ENCODE measurements around the gene HLA-DRB1.
"Not testable (repeated sequence)": the region's sequence is repeated elsewhere in the genome, so short reads cannot be mapped to it uniquely, and the experiment has no call there.

Gene HLA-DRB1

GRCh38 chr6:32589596-32590449 lies at the start of gene HLA-DRB1:
Gene HLA-DRB1 (minus strand): TSS chr6:32589848. CDS start chr6:32589742, 106 bp downstream.
- Mint-ChIP-seq H3K36me3 (peaks cover 30% of the 10 kb centered on the region), H3K27ac (peak within 1 kb of the TSS; percentile 99), H3K9me3 (no peaks in the 10 kb centered on the region), H3K4me1 (peaks cover 30% of the 10 kb centered on the region), H3K4me3 (peak within 1 kb of the TSS; percentile 91), H3K27me3 (no peaks in the 10 kb centered on the region)
- peak; percentile 66 to 73 for DNase-seq (ENCODE audit: low spot score in 2 of 2)
- ATAC-seq (ENCODE audit: low read depth): peak; percentile 86

GRCh38 chr6:32638532-32639219 lies 49.0 kb upstream of the HLA-DRB1 start:
- DNase-seq (ENCODE audit: low spot score in 2 of 2) (no peak), ATAC-seq (ENCODE audit: low read depth) (peak; percentile 33)
- peak overlapping the region; percentile 99 for H3K27ac Mint-ChIP-seq
- H3K9me3 Mint-ChIP-seq: no peaks in the 10 kb centered on the region
- peaks cover 61% of the 10 kb centered on the region for H3K36me3 Mint-ChIP-seq
- no peaks in the 10 kb centered on the region for H3K27me3 Mint-ChIP-seq
- H3K4me3 Mint-ChIP-seq: peak overlapping the region; percentile 92
- peaks cover 74% of the 10 kb centered on the region for H3K4me1 Mint-ChIP-seq

GRCh38 chr6:32637883-32638282 lies 48.2 kb upstream of the HLA-DRB1 start:
- peak in 1 of 2 donors; percentile 56 for DNase-seq (ENCODE audit: low spot score in 2 of 2)
- Mint-ChIP-seq H3K27me3 (no peaks in the 10 kb centered on the region), H3K4me1 (peaks cover 70% of the 10 kb centered on the region), H3K36me3 (peaks cover 55% of the 10 kb centered on the region), H3K9me3 (no peaks in the 10 kb centered on the region), H3K4me3 (peak overlapping the region; percentile 92), H3K27ac (peak overlapping the region; percentile 99)
- ATAC-seq (ENCODE audit: low read depth): peak; percentile 13

GRCh38 chr6:32637219-32637880 lies 47.7 kb upstream of the HLA-DRB1 start, which contains the start of gene HLA-DQA1:
Gene HLA-DQA1 (plus strand): TSS chr6:32637406. CDS start chr6:32637459, 53 bp downstream.
- Mint-ChIP-seq H3K9me3 (no peaks in the 10 kb centered on the region), H3K4me1 (peaks cover 70% of the 10 kb centered on the region), H3K4me3 (peak within 1 kb of the TSS; percentile 92), H3K36me3 (peaks cover 53% of the 10 kb centered on the region), H3K27ac (peak within 1 kb of the TSS; percentile 99), H3K27me3 (no peaks in the 10 kb centered on the region)
- ATAC-seq (ENCODE audit: low read depth): peak; percentile 74
- peak; percentile 75 to 87 for DNase-seq (ENCODE audit: low spot score in 2 of 2)

- no peak for DNase-seq (ENCODE audit: low spot score in 2 of 2)
- H3K27ac Mint-ChIP-seq: peak overlapping the region; percentile 99
- H3K9me3 Mint-ChIP-seq: no peaks in the 10 kb centered on the region
Measured at GRCh38 chr6:32635526-32636123, 46.0 kb upstream of the HLA-DRB1 start.

GRCh38 chr6:32629793-32630192 lies 40.1 kb upstream of the HLA-DRB1 start:
- not testable (repeated sequence) for DNase-seq (ENCODE audit: low spot score in 2 of 2); H3K9me3 Mint-ChIP-seq; ATAC-seq (ENCODE audit: low read depth); H3K27me3 Mint-ChIP-seq
- Mint-ChIP-seq H3K4me1 (peaks cover 61% of the 10 kb centered on the region), H3K36me3 (peaks cover 23% of the 10 kb centered on the region), H3K4me3 (peak overlapping the region; percentile 53), H3K27ac (peak overlapping the region; percentile 99)

More at GRCh38 chr6:32635526-32636123, 46.0 kb upstream of the HLA-DRB1 start:
- Mint-ChIP-seq H3K4me1 (peaks cover 59% of the 10 kb centered on the region), H3K36me3 (peaks cover 41% of the 10 kb centered on the region), H3K4me3 (peak overlapping the region; percentile 55), H3K27me3 (no peaks in the 10 kb centered on the region)
- ATAC-seq (ENCODE audit: low read depth): no peak

- Mint-ChIP-seq H3K27me3 (no peaks in the 10 kb centered on the region), H3K4me1 (peaks cover 58% of the 10 kb centered on the region), H3K4me3 (peak overlapping the region; percentile 89), H3K36me3 (peaks cover 16% of the 10 kb centered on the region), H3K27ac (peak overlapping the region; percentile 99), H3K9me3 (no peaks in the 10 kb centered on the region)
- peak; percentile 68 to 75 for DNase-seq (ENCODE audit: low spot score in 2 of 2)
- ATAC-seq (ENCODE audit: low read depth): peak; percentile 59
Measured at GRCh38 chr6:32627831-32628230, 38.2 kb upstream of the HLA-DRB1 start.

GRCh38 chr6:32627249-32627648 lies 37.6 kb upstream of the HLA-DRB1 start:
- H3K27ac Mint-ChIP-seq: peak overlapping the region; percentile 99
- H3K4me3 Mint-ChIP-seq: peak overlapping the region; percentile 89
- H3K36me3 Mint-ChIP-seq: peaks cover 13% of the 10 kb centered on the region
- no peaks in the 10 kb centered on the region for H3K9me3 Mint-ChIP-seq
- ATAC-seq (ENCODE audit: low read depth): no peak
- no peak for DNase-seq (ENCODE audit: low spot score in 2 of 2)
- no peaks in the 10 kb centered on the region for H3K27me3 Mint-ChIP-seq
- H3K4me1 Mint-ChIP-seq: peaks cover 58% of the 10 kb centered on the region

GRCh38 chr6:32625137-32625536 lies 35.5 kb upstream of the HLA-DRB1 start:
- no peak for DNase-seq (ENCODE audit: low spot score in 2 of 2)
- Mint-ChIP-seq H3K27ac (peak overlapping the region; percentile 99), H3K36me3 (peaks cover 8% of the 10 kb centered on the region), H3K4me3 (peak overlapping the region; percentile 79), H3K4me1 (peaks cover 60% of the 10 kb centered on the region), H3K27me3 (no peaks in the 10 kb centered on the region), H3K9me3 (no peaks in the 10 kb centered on the region)
- no peak for ATAC-seq (ENCODE audit: low read depth)

GRCh38 chr6:32624565-32624964 lies 34.9 kb upstream of the HLA-DRB1 start:
- H3K27me3 Mint-ChIP-seq: no peaks in the 10 kb centered on the region
- H3K9me3 Mint-ChIP-seq: no peaks in the 10 kb centered on the region
- peak overlapping the region; percentile 99 for H3K27ac Mint-ChIP-seq
- no peak overlapping the region for H3K4me3 Mint-ChIP-seq
- H3K36me3 Mint-ChIP-seq: peaks cover 5% of the 10 kb centered on the region
- ATAC-seq (ENCODE audit: low read depth): no peak
- no peak for DNase-seq (ENCODE audit: low spot score in 2 of 2)
- peaks cover 55% of the 10 kb centered on the region for H3K4me1 Mint-ChIP-seq

- peaks cover 3% of the 10 kb centered on the region for H3K36me3 Mint-ChIP-seq
- ATAC-seq (ENCODE audit: low read depth): peak; percentile 4
- no peak for DNase-seq (ENCODE audit: low spot score in 2 of 2)
- H3K27ac Mint-ChIP-seq: peak overlapping the region; percentile 99
- no peaks in the 10 kb centered on the region for H3K27me3 Mint-ChIP-seq
- no peaks in the 10 kb centered on the region for H3K9me3 Mint-ChIP-seq
- peak overlapping the region; percentile 68 for H3K4me3 Mint-ChIP-seq
- peaks cover 49% of the 10 kb centered on the region for H3K4me1 Mint-ChIP-seq
Measured at GRCh38 chr6:32623693-32624092, 34.0 kb upstream of the HLA-DRB1 start.

- Mint-ChIP-seq H3K9me3 (no peaks in the 10 kb centered on the region), H3K27ac (peak overlapping the region; percentile 99), H3K4me3 (peak overlapping the region; percentile 74), H3K27me3 (no peaks in the 10 kb centered on the region), H3K4me1 (peaks cover 44% of the 10 kb centered on the region), H3K36me3 (peaks cover 3% of the 10 kb centered on the region)
- ATAC-seq (ENCODE audit: low read depth) (peak; percentile 69), DNase-seq (ENCODE audit: low spot score in 2 of 2) (peak; percentile 48 to 70)
Measured at GRCh38 chr6:32622545-32623401, 33.1 kb upstream of the HLA-DRB1 start.

GRCh38 chr6:32621372-32621771 lies 31.7 kb upstream of the HLA-DRB1 start:
- Mint-ChIP-seq H3K4me3 (no peak overlapping the region), H3K4me1 (peaks cover 39% of the 10 kb centered on the region), H3K36me3 (peaks cover 2% of the 10 kb centered on the region), H3K27ac (peak overlapping the region; percentile 99), H3K27me3 (no peaks in the 10 kb centered on the region), H3K9me3 (no peaks in the 10 kb centered on the region)
- DNase-seq (ENCODE audit: low spot score in 2 of 2) (no peak), ATAC-seq (ENCODE audit: low read depth) (no peak)
